SH-SY5Y (cell line): ENCODE data around the gene CCDC24.

ENCODE experiments used
- GATA2 ChIP-seq: IDR thresholded peaks from 2 replicates; pipeline ENCODE4 v1.6.1; 2011; ENCODE audit warnings: mild to moderate bottlenecking, low read depth, low read length
- GATA3 ChIP-seq: IDR thresholded peaks from 2 replicates; pipeline ENCODE4 v1.6.1; 2011; ENCODE audit warnings: low read depth, mild to moderate bottlenecking, low read length, moderate library complexity

DNA sequence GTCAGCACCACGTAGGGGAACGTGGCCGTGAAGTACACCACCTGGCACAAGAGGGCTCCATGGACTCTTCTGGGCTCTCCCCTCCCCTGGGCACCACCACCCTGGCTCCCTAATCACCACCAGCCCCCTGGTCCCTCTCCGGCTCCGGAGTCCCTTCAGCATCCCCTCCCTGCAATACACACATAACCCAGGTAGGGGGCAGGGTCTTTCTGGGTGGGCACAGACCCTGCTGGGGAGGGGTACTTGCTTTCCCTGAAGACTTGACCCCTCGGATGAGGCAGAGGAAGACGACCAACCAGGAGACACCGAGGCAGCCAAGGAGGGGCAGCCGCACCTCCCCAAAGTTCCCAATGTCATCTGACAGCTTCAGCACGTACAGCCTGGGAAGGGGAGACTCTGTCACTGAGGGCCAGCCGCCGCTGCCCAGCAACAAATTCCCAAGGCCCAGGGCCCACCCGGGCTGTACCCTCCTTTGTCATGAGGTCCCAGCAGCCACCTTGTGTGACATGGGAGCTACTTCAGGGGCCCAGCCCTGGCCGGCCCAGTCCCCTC, 11.3 kb downstream of the CCDC24 start:
- TF ChIP-seq GATA3 (no peak), GATA2 (no peak)
